ENCODE data around the gene KDM4C. TPM values are rescaled to one million over a fixed set of nuclear protein-coding genes. Genes with fewer than 3 reads are reported as not detected.

KDM4C gene
- total and polyA plus RNA-seq, 2 of the 4 experiments (the other 2 are of a cell fraction), result 11.8 to 23.8 TPM

DNA sequence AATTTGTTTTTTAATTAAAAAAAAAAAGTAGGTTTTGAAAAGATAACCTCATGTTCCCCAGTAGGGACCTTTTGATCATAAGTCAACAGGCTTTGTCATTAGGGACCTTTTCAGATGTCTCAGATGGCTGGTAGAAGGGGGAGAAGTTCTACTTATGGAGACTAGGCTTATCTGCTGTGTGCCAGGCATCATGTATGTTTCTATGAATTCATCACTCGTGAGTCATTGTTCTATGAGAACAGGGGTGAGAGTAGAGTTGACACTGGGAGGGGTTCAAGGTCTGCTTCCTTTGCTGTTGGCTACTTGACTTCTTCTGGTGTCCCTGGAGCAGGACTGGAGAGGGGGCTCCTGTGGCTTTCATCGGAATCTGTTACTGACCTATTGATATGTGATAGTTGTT is 138.8 kb downstream of the KDM4C start:
- H3K4me2 ChIP-seq (ENCODE audit: low read depth, low read length), result no peak overlapping the region
- peaks cover 2% of the 10 kb centered on the region; the same call in 1 of the 2 replicates for H3K36me3 ChIP-seq (ENCODE audit: control insufficient read depth, insufficient read depth, low read length)
- no peak overlapping the region for H2AK5ac ChIP-seq (ENCODE audit: low read depth, low read length)
- intact Hi-C loops (cut with micrococcal nuclease), result no loop called here
- no peak overlapping the region for H2BK20ac ChIP-seq (ENCODE audit: low read depth, low read length)
- no CpG with 5 or more reads among the region's 2 CpGs for WGBS, 2 experiments (ENCODE audit: extremely low coverage in 2 of 2, insufficient read length in 1 of 2)
- no TSS peak for BruUV-seq (replicated peaks)
- no peak overlapping the region for H3K23ac ChIP-seq (ENCODE audit: low read depth, low read length)
- peaks cover 3% of the 10 kb centered on the region; the same call in 1 of the 2 replicates for H3K9me1 ChIP-seq (ENCODE audit: insufficient read depth, low read length)
- no peak overlapping the region for H3K4ac ChIP-seq (ENCODE audit: low read depth, low read length)
- H3K27me3 ChIP-seq (ENCODE audit: control insufficient read depth, insufficient read depth, low read length), result no peaks in the 10 kb centered on the region
- no peak overlapping the region for H3K14ac ChIP-seq (replicated peaks; ENCODE audit: low read depth, low read length)
- H3K56ac ChIP-seq (ENCODE audit: extremely low read depth, insufficient read depth, low read length), result no peak overlapping the region
- no peak overlapping the region for H3K9ac ChIP-seq (ENCODE audit: low read depth, low read length)
- H3K79me1 ChIP-seq (ENCODE audit: low read depth in 1 of 2, low read length in 2 of 2), result no peaks in the 10 kb centered on the region; a peak in 1 of 4 replicates
- H4K5ac ChIP-seq (ENCODE audit: low read depth, low read length), result no peak overlapping the region
- no peaks in the 10 kb centered on the region for H3K9me3 ChIP-seq (ENCODE audit: control insufficient read depth, insufficient read depth, low read length)
- H3K18ac ChIP-seq (ENCODE audit: low read depth, low read length), result no peak overlapping the region
- no peak overlapping the region for H2AFZ ChIP-seq (replicated peaks; ENCODE audit: low read length, poor library complexity)
- ATAC-seq (ENCODE audit: low read depth) (no peak), DNase-seq (peak; percentile 34)
- H3K27ac ChIP-seq (ENCODE audit: insufficient read depth, low read length), result no peak overlapping the region
- no peak overlapping the region for H2BK5ac ChIP-seq (ENCODE audit: low read depth, low read length, poor library complexity, severe bottlenecking)
- TF ChIP-seq MAFK (IDR thresholded peaks at IDR 0.05; ENCODE audit: low read depth, low read length) (no peak), CEBPB (IDR thresholded peaks at IDR 0.05; ENCODE audit: low read depth, low read length) (no peak), MXI1 (IDR thresholded peaks at IDR 0.05; ENCODE audit: borderline replicate concordance, low read depth, low read length) (no peak), ELK1 (IDR thresholded peaks at IDR 0.05; ENCODE audit: borderline replicate concordance, low read depth, low read length) (no peak), RFX5 (IDR thresholded peaks at IDR 0.05; ENCODE audit: low read depth, low read length) (no peak), CHD1 (IDR thresholded peaks at IDR 0.05; ENCODE audit: low read depth, low read length) (no peak), NFE2L2 (IDR thresholded peaks at IDR 0.05; ENCODE audit: low read depth, low read length) (no peak), FOS (IDR thresholded peaks at IDR 0.05; ENCODE audit: low read depth, low read length) (no peak)
- TF ChIP-seq, protein P1, sequence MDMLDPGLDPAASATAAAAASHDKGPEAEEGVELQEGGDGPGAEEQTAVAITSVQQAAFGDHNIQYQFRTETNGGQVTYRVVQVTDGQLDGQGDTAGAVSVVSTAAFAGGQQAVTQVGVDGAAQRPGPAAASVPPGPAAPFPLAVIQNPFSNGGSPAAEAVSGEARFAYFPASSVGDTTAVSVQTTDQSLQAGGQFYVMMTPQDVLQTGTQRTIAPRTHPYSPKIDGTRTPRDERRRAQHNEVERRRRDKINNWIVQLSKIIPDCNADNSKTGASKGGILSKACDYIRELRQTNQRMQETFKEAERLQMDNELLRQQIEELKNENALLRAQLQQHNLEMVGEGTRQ (IDR thresholded peaks at IDR 0.05; ENCODE audit: low read depth, low read length), result no peak
- no peak overlapping the region for H2AK9ac ChIP-seq (replicated peaks; ENCODE audit: low read depth, low read length, poor library complexity)
- H3K4me3 ChIP-seq (ENCODE audit: insufficient read depth, low read depth, low read length), result no peak overlapping the region
- in situ Hi-C loops (cut with MboI; ENCODE audit: low sequenced_read_pairs), result no loop called here
- H2BK120ac ChIP-seq (ENCODE audit: low read depth, low read length), result no peak overlapping the region
- H3K4me1 ChIP-seq (ENCODE audit: control insufficient read depth, insufficient read depth, low read length), result peaks cover 1% of the 10 kb centered on the region; the same call in 1 of the 2 replicates
- CTCF ChIA-PET, result no interaction called here
- no peaks in the 10 kb centered on the region for H4K20me1 ChIP-seq (ENCODE audit: insufficient read depth, low read length)
- POLR2A ChIA-PET (ENCODE audit: unreplicated experiment), result no interaction called here
- H2BK15ac ChIP-seq (ENCODE audit: low read depth, low read length), result no peak overlapping the region
- no peak overlapping the region for H4K91ac ChIP-seq (ENCODE audit: insufficient read depth, low read depth, low read length)
- no peak overlapping the region for H4K8ac ChIP-seq (ENCODE audit: low read depth in 2 of 2, low read length in 2 of 2)
- dilution Hi-C loops (cut with HindIII; ENCODE audit: low sequenced_read_pairs, unreplicated experiment), result no loop called here
